Endothelial cell of umbilical vein (primary cell): ENCODE data around the gene HJV. TPM values are rescaled to one million over a fixed set of nuclear protein-coding genes. Genes with fewer than 3 reads are reported as not detected.

ENCODE experiments used
- BruUV-seq: library from RNA; stranded (reverse); fragments of 400-500 nt; replicated peaks from 2 replicates; lab custom pipeline; 2021; lab: Mats Ljungman, UMichigan
- CTCF ChIA-PET: fragments of 300-600, 350-600 bp; sonication (Branson Sonifier 250); formaldehyde crosslinking; loops from one replicate; lab custom pipeline; 2021; ENCODE audit warnings: antibody characterized with exemption, inconsistent platforms; lab: Charles Lee
- POLR2A ChIA-PET: fragments of 300-600, 350-600 bp; sonication (Branson Sonifier 250); formaldehyde crosslinking; loops from one replicate; lab custom pipeline; 2021; ENCODE audit warnings: antibody characterized with exemption, inconsistent platforms; lab: Charles Lee
- DNase-seq: peaks from one replicate; pipeline ENCODE4 v3.0.0-alpha.2; 2011; ENCODE audit warnings: low read depth, low spot score
- FAIRE-seq: peaks from 2 replicates; lab custom pipeline; 2011; peaks lifted over from hg19 to GRCh38; lab: Jason Lieb, UNC
- H2AFZ ChIP-seq: 2 replicates; pipeline ENCODE4 v1.6.0; 2012; ENCODE audit warnings: low read depth, low read length, control low read depth, inconsistent platforms
- H3K27ac ChIP-seq: 2 replicates; pipeline ENCODE4 v1.5.1; 2011; ENCODE audit warnings: low read depth, mild to moderate bottlenecking, control low read depth, low read length, moderate library complexity; ENCODE audit not compliant: insufficient read depth
- H3K27me3 ChIP-seq, 2 experiments: 2 replicates each; pipeline versions ENCODE4 v1.6.0 to v1.6.1; 2011; ENCODE audit warnings: low read length in 2 of 2, mixed read lengths in 1 of 2; ENCODE audit not compliant: control insufficient read depth in 2 of 2, insufficient read depth in 2 of 2
- H3K36me3 ChIP-seq, 2 experiments: 2 replicates in 1 of 2; 3 replicates in 1 of 2; pipeline ENCODE4 v1.5.1; 2011; ENCODE audit warnings: low read length in 2 of 2, mild to moderate bottlenecking in 1 of 2, moderate library complexity in 1 of 2; ENCODE audit not compliant: control insufficient read depth in 2 of 2, insufficient read depth in 2 of 2; ENCODE audit errors: extremely low read depth in 1 of 2
- H3K4me1 ChIP-seq: 3 replicates; pipeline ENCODE4 v1.5.1; 2011; ENCODE audit warnings: mild to moderate bottlenecking, low read length; ENCODE audit not compliant: control insufficient read depth, insufficient read depth; ENCODE audit errors: extremely low read depth
- H3K4me2 ChIP-seq: 2 replicates; pipeline ENCODE4 v1.6.1; 2011; ENCODE audit warnings: low read length, control low read depth, mixed read lengths; ENCODE audit not compliant: insufficient read depth
- H3K4me3 ChIP-seq, 3 experiments: fragments of 200-600 bp in 1 of 3; sonication (generic), shearing (Covaris generic) in 1 of 3; replicated peaks in 1 of 3; 2 replicates each; pipeline ENCODE4 v1.5.1; 2011 to 2016; ENCODE audit warnings: control low read depth in 3 of 3, low read length in 3 of 3, mild to moderate bottlenecking in 2 of 3, inconsistent platforms in 1 of 3, low read depth in 1 of 3, moderate library complexity in 1 of 3; ENCODE audit not compliant: insufficient read depth in 1 of 3
- H3K79me2 ChIP-seq: 2 replicates; pipeline ENCODE4 v1.6.0; 2012; ENCODE audit warnings: low read length, inconsistent platforms; ENCODE audit not compliant: control insufficient read depth, insufficient read depth
- H3K9ac ChIP-seq: replicated peaks from 2 replicates; pipeline ENCODE3; 2011; ENCODE audit warnings: low read length, control low read depth; ENCODE audit not compliant: insufficient read depth; ENCODE audit errors: extremely low read depth
- H3K9me1 ChIP-seq: replicated peaks from 3 replicates; pipeline ENCODE4 v1.6.0; 2011; ENCODE audit warnings: mild to moderate bottlenecking, low read length; ENCODE audit not compliant: control insufficient read depth, insufficient read depth; ENCODE audit errors: extremely low read depth
- H3K9me3 ChIP-seq: replicated peaks from 2 replicates; pipeline ENCODE4 v1.5.1; 2012; ENCODE audit warnings: low read length, inconsistent platforms; ENCODE audit not compliant: control insufficient read depth, insufficient read depth
- H4K20me1 ChIP-seq: replicated peaks from 2 replicates; pipeline ENCODE3; 2011; ENCODE audit warnings: mild to moderate bottlenecking, low read length; ENCODE audit not compliant: control insufficient read depth, insufficient read depth; ENCODE audit errors: extremely low read depth
- EZH2 ChIP-seq: IDR thresholded peaks from 2 replicates; pipeline ENCODE4 v1.6.1; 2012; ENCODE audit warnings: borderline replicate concordance, low read depth, mild to moderate bottlenecking, moderate library complexity, low read length, inconsistent platforms; ENCODE audit not compliant: severe bottlenecking
- FOS ChIP-seq: IDR thresholded peaks from 2 replicates; pipeline ENCODE4 v1.6.1; 2011; ENCODE audit warnings: mild to moderate bottlenecking, low read length, moderate library complexity, borderline replicate concordance; ENCODE audit not compliant: insufficient read depth
- GATA2 ChIP-seq: IDR thresholded peaks from 2 replicates; pipeline ENCODE4 v1.7.0; 2011; ENCODE audit warnings: low read depth, mild to moderate bottlenecking, moderate library complexity, mixed read lengths, low read length; ENCODE audit not compliant: insufficient read length, insufficient read depth
- JUN ChIP-seq: IDR thresholded peaks from 2 replicates; pipeline ENCODE4 v1.6.1; 2011; ENCODE audit warnings: borderline replicate concordance, low read depth; ENCODE audit not compliant: insufficient read length, insufficient read depth
- MYC ChIP-seq: IDR thresholded peaks from one replicate; pipeline ENCODE4 v1.6.1; 2011; ENCODE audit warnings: mild to moderate bottlenecking, low read depth, low read length
- POLR2A ChIP-seq: IDR thresholded peaks from 2 replicates; pipeline ENCODE4 v1.6.1; 2012; ENCODE audit warnings: low read depth, mild to moderate bottlenecking, control low read depth, low read length
- POLR2AphosphoS5 ChIP-seq: IDR thresholded peaks from 2 replicates; pipeline ENCODE4 v1.6.1; 2012; ENCODE audit warnings: low read depth, mild to moderate bottlenecking, control low read depth, low read length, moderate library complexity; ENCODE audit not compliant: insufficient read depth
- dilution Hi-C: fragments of 300-500 bp; cut with MboI; formaldehyde crosslinking; loops from one replicate; pipeline ENCODE4 v1.15.0; 2019; ENCODE audit warnings: low sequenced_read_pairs; ENCODE audit not compliant: extremely low pct_ligation_motif_present
- intact Hi-C: fragments of 100-400 bp; cut with micrococcal nuclease; formaldehyde crosslinking; loops from one replicate; pipeline ENCODE4 v1.10.0; 2022
- polyA plus RNA-seq, 4 experiments: library from polyadenylated mRNA; depleted of rRNA in 3 of 4; stranded (reverse) in 3 of 4; unstranded in 1 of 4; fragments of >200 nt; gene quantifications; 2 replicates each; pipeline versions ENCODE4 v1.2.1 to v1.2.3, GENCODE V29; 2011 to 2012; ENCODE audit warnings: missing spikeins in 1 of 4
- total RNA-seq: library from RNA; stranded (reverse); gene quantifications from 2 replicates; pipeline ENCODE4 v1.2.3, GENCODE V29; 2021
- TF ChIP-seq, protein P1 (sequence below): IDR thresholded peaks from 2 replicates; pipeline ENCODE4 v1.6.1; 2011; ENCODE audit not compliant: insufficient read depth, insufficient read length
- TF ChIP-seq, protein P2 (sequence below), 2 donors: IDR thresholded peaks; 1 replicate in 1 of 2; 2 replicates in 1 of 2; pipeline ENCODE4 v1.5.1; 2011; ENCODE audit warnings: low read length in 2 of 2, mild to moderate bottlenecking in 2 of 2, moderate library complexity in 2 of 2, control low read depth in 1 of 2, inconsistent platforms in 1 of 2, low read depth in 1 of 2; ENCODE audit not compliant: insufficient read depth in 1 of 2; ENCODE audit errors: extremely low read depth in 1 of 2

The HJV gene
- total and polyA plus RNA-seq, 2 donors (not counting 3 experiments of a cell fraction or from before 2014, with no cell fraction given): not detected

GRCh38 chr1:145977016-145977415, 44.5 kb downstream of the HJV start:
- no peaks in the 10 kb centered on the region for H4K20me1 ChIP-seq
- no peaks in the 10 kb centered on the region for H3K9me1 ChIP-seq
- no peak overlapping the region for H2AFZ ChIP-seq
- TF ChIP-seq EZH2 (no peak), JUN (no peak), MYC (no peak), GATA2 (no peak), POLR2AphosphoS5 (no peak), FOS (no peak), POLR2A (no peak)
- TF ChIP-seq, protein P1, sequence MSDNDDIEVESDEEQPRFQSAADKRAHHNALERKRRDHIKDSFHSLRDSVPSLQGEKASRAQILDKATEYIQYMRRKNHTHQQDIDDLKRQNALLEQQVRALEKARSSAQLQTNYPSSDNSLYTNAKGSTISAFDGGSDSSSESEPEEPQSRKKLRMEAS: no peak
- TF ChIP-seq, protein P2, sequence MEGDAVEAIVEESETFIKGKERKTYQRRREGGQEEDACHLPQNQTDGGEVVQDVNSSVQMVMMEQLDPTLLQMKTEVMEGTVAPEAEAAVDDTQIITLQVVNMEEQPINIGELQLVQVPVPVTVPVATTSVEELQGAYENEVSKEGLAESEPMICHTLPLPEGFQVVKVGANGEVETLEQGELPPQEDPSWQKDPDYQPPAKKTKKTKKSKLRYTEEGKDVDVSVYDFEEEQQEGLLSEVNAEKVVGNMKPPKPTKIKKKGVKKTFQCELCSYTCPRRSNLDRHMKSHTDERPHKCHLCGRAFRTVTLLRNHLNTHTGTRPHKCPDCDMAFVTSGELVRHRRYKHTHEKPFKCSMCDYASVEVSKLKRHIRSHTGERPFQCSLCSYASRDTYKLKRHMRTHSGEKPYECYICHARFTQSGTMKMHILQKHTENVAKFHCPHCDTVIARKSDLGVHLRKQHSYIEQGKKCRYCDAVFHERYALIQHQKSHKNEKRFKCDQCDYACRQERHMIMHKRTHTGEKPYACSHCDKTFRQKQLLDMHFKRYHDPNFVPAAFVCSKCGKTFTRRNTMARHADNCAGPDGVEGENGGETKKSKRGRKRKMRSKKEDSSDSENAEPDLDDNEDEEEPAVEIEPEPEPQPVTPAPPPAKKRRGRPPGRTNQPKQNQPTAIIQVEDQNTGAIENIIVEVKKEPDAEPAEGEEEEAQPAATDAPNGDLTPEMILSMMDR (IDR thresholded peaks at IDR 0.05; ENCODE audit: extremely low read depth in 1 of 2, insufficient read depth in 1 of 2, low read depth in 1 of 2, low read length in 2 of 2): no peak
- no TSS peak for BruUV-seq
- H3K9ac ChIP-seq: no peak overlapping the region
- peaks cover 36% of the 10 kb centered on the region for H3K4me1 ChIP-seq
- H3K9me3 ChIP-seq: no peaks in the 10 kb centered on the region
- no peak overlapping the region for H3K4me2 ChIP-seq
- H3K79me2 ChIP-seq: no peaks in the 10 kb centered on the region
- no peak overlapping the region for H3K27ac ChIP-seq
- no peaks in the 10 kb centered on the region for H3K27me3 ChIP-seq
- ChIA-PET POLR2A (interaction anchor here (0.6 kb wide), 1 partner anchor 12 kb away, joined by 4 read pairs; the partner anchor contains the start of genes ANKRD34A and POLR3GL), CTCF (interaction anchor here (0.8 to 20.0 kb wide), 19 partner anchors 9 to 130 kb away, joined by 3 to 496 read pairs (median 4); partner anchors contain the start of genes ANKRD34A, PIAS3, POLR3GL and RBM8A)
- intact Hi-C loops (loop anchor here (1.0 kb wide), 4 partner anchors 19 to 86 kb away; partner anchors contain the start of gene TXNIP), dilution Hi-C loops (no loop called here)
- FAIRE-seq (no peak), DNase-seq (no peak)
- H3K4me3 ChIP-seq: no peak overlapping the region
- H3K36me3 ChIP-seq: no peaks in the 10 kb centered on the region
